ENCODE measurements around the gene SLC35E1. TPM values are rescaled to one million over a fixed set of nuclear protein-coding genes. Genes with fewer than 3 reads are reported as not detected.

SLC35E1 gene
- total and polyA plus RNA-seq, 2 experiments from 2014 or later = 17.0 to 30.3 TPM

DNA sequence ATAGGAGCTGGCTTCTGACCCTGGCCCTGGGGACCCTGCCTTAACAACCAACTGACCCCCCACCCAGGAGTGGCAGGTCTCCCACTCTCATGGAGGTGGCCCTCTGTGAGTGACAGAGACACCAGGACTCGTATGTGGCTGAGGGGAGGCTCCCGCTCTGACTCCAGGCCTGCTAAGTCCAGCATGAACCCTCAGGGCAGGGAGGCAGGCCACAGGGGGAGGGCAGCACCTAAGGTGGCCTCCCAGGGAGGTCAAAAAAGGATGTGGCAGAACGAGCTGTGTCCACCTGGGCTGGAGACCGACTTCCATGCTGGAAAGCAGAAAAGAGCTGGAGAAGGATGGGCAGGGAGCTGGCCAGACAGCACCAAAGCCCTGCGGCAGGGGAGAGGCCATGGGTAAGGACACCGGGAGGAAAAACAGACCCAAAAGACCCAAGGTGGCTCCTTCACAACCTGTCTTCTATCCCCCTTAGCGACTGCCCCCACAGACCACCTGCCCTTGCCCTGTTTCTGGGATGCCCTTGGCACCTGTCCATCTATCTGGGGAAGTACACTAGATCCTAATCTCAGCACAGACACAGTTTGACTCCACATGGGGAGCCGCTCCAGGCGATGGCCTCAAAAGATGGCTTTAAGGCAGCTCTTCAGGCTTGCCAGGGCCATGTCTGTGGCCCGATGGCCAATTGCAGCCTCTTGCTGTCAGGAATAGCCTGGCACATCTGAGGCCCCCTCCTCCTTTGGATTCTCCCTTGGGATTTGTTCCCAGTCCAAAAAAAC is 10.5 kb upstream of the SLC35E1 start (continued):
- no peak for TF ChIP-seq ZNF462 (CRISPR knock-in tag; IDR thresholded peaks at IDR 0.05)
- TF ChIP-seq, protein P1, sequence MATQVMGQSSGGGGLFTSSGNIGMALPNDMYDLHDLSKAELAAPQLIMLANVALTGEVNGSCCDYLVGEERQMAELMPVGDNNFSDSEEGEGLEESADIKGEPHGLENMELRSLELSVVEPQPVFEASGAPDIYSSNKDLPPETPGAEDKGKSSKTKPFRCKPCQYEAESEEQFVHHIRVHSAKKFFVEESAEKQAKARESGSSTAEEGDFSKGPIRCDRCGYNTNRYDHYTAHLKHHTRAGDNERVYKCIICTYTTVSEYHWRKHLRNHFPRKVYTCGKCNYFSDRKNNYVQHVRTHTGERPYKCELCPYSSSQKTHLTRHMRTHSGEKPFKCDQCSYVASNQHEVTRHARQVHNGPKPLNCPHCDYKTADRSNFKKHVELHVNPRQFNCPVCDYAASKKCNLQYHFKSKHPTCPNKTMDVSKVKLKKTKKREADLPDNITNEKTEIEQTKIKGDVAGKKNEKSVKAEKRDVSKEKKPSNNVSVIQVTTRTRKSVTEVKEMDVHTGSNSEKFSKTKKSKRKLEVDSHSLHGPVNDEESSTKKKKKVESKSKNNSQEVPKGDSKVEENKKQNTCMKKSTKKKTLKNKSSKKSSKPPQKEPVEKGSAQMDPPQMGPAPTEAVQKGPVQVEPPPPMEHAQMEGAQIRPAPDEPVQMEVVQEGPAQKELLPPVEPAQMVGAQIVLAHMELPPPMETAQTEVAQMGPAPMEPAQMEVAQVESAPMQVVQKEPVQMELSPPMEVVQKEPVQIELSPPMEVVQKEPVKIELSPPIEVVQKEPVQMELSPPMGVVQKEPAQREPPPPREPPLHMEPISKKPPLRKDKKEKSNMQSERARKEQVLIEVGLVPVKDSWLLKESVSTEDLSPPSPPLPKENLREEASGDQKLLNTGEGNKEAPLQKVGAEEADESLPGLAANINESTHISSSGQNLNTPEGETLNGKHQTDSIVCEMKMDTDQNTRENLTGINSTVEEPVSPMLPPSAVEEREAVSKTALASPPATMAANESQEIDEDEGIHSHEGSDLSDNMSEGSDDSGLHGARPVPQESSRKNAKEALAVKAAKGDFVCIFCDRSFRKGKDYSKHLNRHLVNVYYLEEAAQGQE (IDR thresholded peaks at IDR 0.05; ENCODE audit: unreplicated experiment) = no peak
- no peak for TF ChIP-seq STAT1 (IDR thresholded peaks at IDR 0.05; ENCODE audit: unreplicated experiment)
- no peak for TF ChIP-seq EZH2phosphoT487 (IDR thresholded peaks at IDR 0.05; ENCODE audit: unreplicated experiment)
